K562 (cell line): ENCODE data around the gene FUNDC2. TPM values are rescaled to one million over a fixed set of nuclear protein-coding genes. Genes with fewer than 3 reads are reported as not detected.

Experiments
- CCNT2 ChIP-seq: IDR thresholded peaks from 2 replicates; pipeline ENCODE4 v1.6.1; 2011; ENCODE audit warnings: borderline replicate concordance, low read depth, mild to moderate bottlenecking, moderate library complexity, mixed read lengths, low read length; ENCODE audit not compliant: insufficient read length; ENCODE audit errors: extremely low read depth
- EZH2 ChIP-seq: IDR thresholded peaks from 2 replicates; pipeline ENCODE4 v1.6.1; 2012; ENCODE audit warnings: low read depth, mild to moderate bottlenecking, inconsistent platforms, low read length, borderline replicate concordance
- FOSL1 ChIP-seq: fragments of 200-800 bp; sonication (Bioruptor generic); conservative IDR thresholded peaks from 2 replicates; pipeline ENCODE4 v1.6.1; 2016; ENCODE audit warnings: missing genetic modification characterization, missing compliant biosample characterization
- HLTF ChIP-seq: fragments of 450-650 bp; IDR thresholded peaks from 2 replicates; pipeline ENCODE4 v1.6.1; 2016
- KDM4B ChIP-seq, 2 experiments: fragments of 450-650 bp in 1 of 2; sonication (generic) in 1 of 2; IDR thresholded peaks; 2 replicates each; pipeline ENCODE4 v1.6.1; 2016 to 2017; ENCODE audit warnings: borderline replicate concordance in 2 of 2, antibody characterized with exemption in 1 of 2, low read depth in 1 of 2, mild to moderate bottlenecking in 1 of 2
- KLF13 ChIP-seq: fragments of 450-650 bp; IDR thresholded peaks from 2 replicates; pipeline ENCODE4 v1.6.1; 2016; ENCODE audit warnings: missing genetic modification characterization, low read depth, mild to moderate bottlenecking, missing compliant biosample characterization, moderate library complexity, borderline replicate concordance
- MYC ChIP-seq, 2 experiments: fragments of 250-450 bp in 1 of 2; sonication (Bioruptor Pico) in 1 of 2; IDR thresholded peaks; 2 replicates each; pipeline versions ENCODE4 v1.5.1 to v1.6.1; 2012 to 2021; ENCODE audit warnings: low read depth in 2 of 2, borderline replicate concordance in 1 of 2, improper control_type of control experiment in 1 of 2, low read length in 1 of 2, mild to moderate bottlenecking in 1 of 2, moderate library complexity in 1 of 2
- NKRF ChIP-seq: fragments of 450-650 bp; IDR thresholded peaks from 2 replicates; pipeline ENCODE4 v1.6.1; 2016; ENCODE audit warnings: borderline replicate concordance
- POLR3G ChIP-seq: IDR thresholded peaks from 2 replicates; pipeline ENCODE4 v1.6.1; 2011; ENCODE audit not compliant: insufficient read length, insufficient replicate concordance; ENCODE audit errors: extremely low read depth
- PRMT5 ChIP-seq: sonication (generic); formaldehyde crosslinking; IDR thresholded peaks from 2 replicates; pipeline ENCODE4 v1.5.0; 2020; ENCODE audit warnings: missing genetic modification reagents
- SLC30A9 ChIP-seq: fragments of 250-450 bp; sonication (Bioruptor Pico); IDR thresholded peaks from 2 replicates; pipeline ENCODE4 v1.8.0; 2022; ENCODE audit warnings: mild to moderate bottlenecking, moderate library complexity
- SMAD1 ChIP-seq: fragments of 150-350 bp; IDR thresholded peaks from 2 replicates; pipeline ENCODE4 v1.6.1; 2014; ENCODE audit warnings: low read length, low read depth; ENCODE audit not compliant: partially characterized antibody
- TAL1 ChIP-seq: fragments of 450-650 bp; IDR thresholded peaks from 2 replicates; pipeline ENCODE4 v1.6.1; 2016; ENCODE audit warnings: mild to moderate bottlenecking
- TBL1XR1 ChIP-seq, 2 experiments: IDR thresholded peaks; 2 replicates each; pipeline ENCODE4 v1.6.1; 2012; ENCODE audit warnings: improper control_type of control experiment in 2 of 2, low read length in 2 of 2, mild to moderate bottlenecking in 1 of 2
- XRCC3 ChIP-seq: fragments of 450-650 bp; IDR thresholded peaks from 2 replicates; pipeline ENCODE4 v1.6.1; 2017; ENCODE audit warnings: mild to moderate bottlenecking, moderate library complexity
- ZBTB12 ChIP-seq: fragments of 250-450 bp; sonication (Bioruptor Pico); IDR thresholded peaks from 2 replicates; pipeline ENCODE4 v1.4.0; 2020
- ZNF644 ChIP-seq: fragments of 200-800 bp; sonication (Bioruptor generic); IDR thresholded peaks from 2 replicates; pipeline ENCODE4 v1.6.1; 2016; ENCODE audit warnings: low read depth, missing genetic modification characterization, missing compliant biosample characterization
- polyA plus RNA-seq, 8 experiments: library from polyadenylated mRNA; depleted of rRNA in 4 of 8; stranded (reverse) in 5 of 8; unstranded in 3 of 8; fragments of >200 nt; fragmentation: Nextera tagmentation in 2 of 8; fragmentation: Illumina TruSeq in 1 of 8; extraction: Ambion mirVana in 2 of 8; extraction: Trizol in 1 of 8; gene quantifications; 2 replicates each; pipeline versions ENCODE4 v1.2.1 to v1.2.3, GENCODE V29; 2011 to 2014; ENCODE audit warnings: inconsistent platforms in 1 of 8, missing spikeins in 1 of 8
- total RNA-seq, 7 experiments: library from RNA; depleted of rRNA in 6 of 7; stranded (reverse); fragments of >200 nt in 6 of 7; fragmentation: Illumina TruSeq in 2 of 7; extraction: Trizol in 2 of 7; gene quantifications; 2 replicates each; pipeline versions ENCODE4 v1.2.1 to v1.2.3, GENCODE V29; 2011 to 2021; ENCODE audit warnings: low replicate concordance in 1 of 7
- TF ChIP-seq, protein P1 (sequence below): fragments of 450-650 bp; IDR thresholded peaks from 2 replicates; pipeline ENCODE4 v1.6.1; 2017; ENCODE audit warnings: mild to moderate bottlenecking, moderate library complexity
- TF ChIP-seq, protein P2 (sequence below): fragments of 450-650 bp; formaldehyde crosslinking; conservative IDR thresholded peaks from 2 replicates; pipeline ENCODE4 v1.4.0; 2022; ENCODE audit warnings: mild to moderate bottlenecking, missing genetic modification characterization

Gene FUNDC2
- total and polyA plus RNA-seq, 9 of the 15 experiments (the other 6 are each of a cell fraction or from before 2014, with no cell fraction given), result 50.6 to 235 (median 123) TPM

DNA sequence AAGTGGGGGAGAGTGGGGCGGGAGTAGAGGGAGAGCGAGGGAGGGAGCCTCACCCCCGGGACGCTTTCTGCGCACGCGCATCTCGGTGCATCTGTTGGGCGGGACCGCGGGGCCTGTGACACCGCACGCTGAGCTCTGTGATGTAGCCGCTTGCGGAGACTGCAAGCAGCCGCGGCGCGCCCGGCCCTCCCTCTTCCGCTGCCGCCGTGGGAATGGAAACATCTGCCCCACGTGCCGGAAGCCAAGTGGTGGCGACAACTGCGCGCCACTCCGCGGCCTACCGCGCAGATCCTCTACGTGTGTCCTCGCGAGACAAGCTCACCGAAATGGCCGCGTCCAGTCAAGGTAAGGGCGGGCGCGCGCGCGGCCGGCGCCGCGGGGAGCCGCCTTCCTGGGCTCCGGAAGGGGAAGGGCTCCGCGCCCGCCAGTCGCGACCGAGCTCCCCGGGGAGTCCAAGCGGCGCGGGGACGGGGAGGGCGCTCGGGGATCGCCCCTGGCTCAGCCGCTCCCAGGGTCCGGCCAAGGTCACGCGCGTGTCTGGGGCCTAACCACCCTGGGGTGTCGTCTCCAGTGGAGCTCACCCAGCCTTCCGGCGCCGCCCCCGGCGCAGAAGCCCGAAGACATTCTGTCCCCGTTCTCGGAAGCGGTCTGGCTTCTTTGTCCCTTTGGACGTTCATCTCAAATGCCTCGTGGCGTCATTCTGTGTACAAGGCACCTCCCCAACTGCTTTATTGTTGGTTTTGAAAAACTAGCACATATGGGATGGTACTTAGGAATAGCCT lies at the start of gene FUNDC2 (continued):
- TF ChIP-seq, protein P1, sequence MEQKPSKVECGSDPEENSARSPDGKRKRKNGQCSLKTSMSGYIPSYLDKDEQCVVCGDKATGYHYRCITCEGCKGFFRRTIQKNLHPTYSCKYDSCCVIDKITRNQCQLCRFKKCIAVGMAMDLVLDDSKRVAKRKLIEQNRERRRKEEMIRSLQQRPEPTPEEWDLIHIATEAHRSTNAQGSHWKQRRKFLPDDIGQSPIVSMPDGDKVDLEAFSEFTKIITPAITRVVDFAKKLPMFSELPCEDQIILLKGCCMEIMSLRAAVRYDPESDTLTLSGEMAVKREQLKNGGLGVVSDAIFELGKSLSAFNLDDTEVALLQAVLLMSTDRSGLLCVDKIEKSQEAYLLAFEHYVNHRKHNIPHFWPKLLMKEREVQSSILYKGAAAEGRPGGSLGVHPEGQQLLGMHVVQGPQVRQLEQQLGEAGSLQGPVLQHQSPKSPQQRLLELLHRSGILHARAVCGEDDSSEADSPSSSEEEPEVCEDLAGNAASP, result no peak
- TF ChIP-seq, protein P2, sequence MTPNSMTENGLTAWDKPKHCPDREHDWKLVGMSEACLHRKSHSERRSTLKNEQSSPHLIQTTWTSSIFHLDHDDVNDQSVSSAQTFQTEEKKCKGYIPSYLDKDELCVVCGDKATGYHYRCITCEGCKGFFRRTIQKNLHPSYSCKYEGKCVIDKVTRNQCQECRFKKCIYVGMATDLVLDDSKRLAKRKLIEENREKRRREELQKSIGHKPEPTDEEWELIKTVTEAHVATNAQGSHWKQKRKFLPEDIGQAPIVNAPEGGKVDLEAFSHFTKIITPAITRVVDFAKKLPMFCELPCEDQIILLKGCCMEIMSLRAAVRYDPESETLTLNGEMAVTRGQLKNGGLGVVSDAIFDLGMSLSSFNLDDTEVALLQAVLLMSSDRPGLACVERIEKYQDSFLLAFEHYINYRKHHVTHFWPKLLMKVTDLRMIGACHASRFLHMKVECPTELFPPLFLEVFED (CRISPR knock-in tag), result no peak
- TF ChIP-seq TBL1XR1 (IDR thresholded peaks at IDR 0.05; ENCODE audit: low read length in 2 of 2), result peak in 1 of 2 experiments; percentile 50; a peak in 1 of 4 replicates
- TF ChIP-seq ZNF644, result no peak
- peak; percentile 77 for TF ChIP-seq ZBTB12 (CRISPR knock-in tag)
- 0 out of 4 replicates have a peak, but pooled peaks of 1 of the 2 experiments have one; percentile 14 for TF ChIP-seq KDM4B (IDR thresholded peaks at IDR 0.05; ENCODE audit: borderline replicate concordance in 2 of 2, low read depth in 1 of 2)
- no peak for TF ChIP-seq HLTF
- peak; percentile 20; the same call in 1 of the 2 replicates for TF ChIP-seq NKRF
- no peak for TF ChIP-seq EZH2
- no peak for TF ChIP-seq TAL1
- no peak for TF ChIP-seq SLC30A9
- peak; percentile 40; the same call in 1 of the 2 replicates for TF ChIP-seq FOSL1 (tag)
- TF ChIP-seq SMAD1, result no peak
- 0 out of 2 replicates have a peak, but pooled peaks have one; percentile 49 for TF ChIP-seq KLF13 (tag)
- TF ChIP-seq XRCC3, result no peak
- TF ChIP-seq POLR3G, result no peak
- no peak for TF ChIP-seq PRMT5 (CRISPR knock-in tag)
- TF ChIP-seq MYC (IDR thresholded peaks at IDR 0.05; ENCODE audit: low read depth, low read length), result peak; percentile 85
- TF ChIP-seq MYC (CRISPR knock-in tag; IDR thresholded peaks at IDR 0.05; ENCODE audit: borderline replicate concordance, low read depth), result no peak
- TF ChIP-seq CCNT2, result peak; percentile 92
